Vagina (tissue), 2 donors: ENCODE results near the gene CGNL1. TPM values are rescaled to one million over a fixed set of nuclear protein-coding genes. Genes with fewer than 3 reads are reported as not detected.
A peak's percentile ranks its signal among the peaks of the same experiment; 100 is the strongest.

Source experiments
- DNase-seq, 2 donors: peaks; one replicate each; pipeline ENCODE4 v3.0.0-alpha.2; 2017; ENCODE audit errors: extremely low spot score in 2 of 2
- H3K27ac ChIP-seq: fragments of 200-600 bp; sonication (generic); one replicate; pipeline ENCODE4 v1.5.1; 2019
- H3K27me3 ChIP-seq: fragments of 200-600 bp; sonication (generic); one replicate; pipeline ENCODE4 v1.5.1; 2019
- H3K36me3 ChIP-seq, 2 donors: fragments of 200-600 bp; sonication (generic); one replicate each; pipeline ENCODE4 v1.5.1; 2017 to 2019
- H3K4me1 ChIP-seq: fragments of 200-600 bp; sonication (generic); one replicate; pipeline ENCODE4 v1.5.1; 2019
- H3K4me3 ChIP-seq, 2 donors: fragments of 200-600 bp; sonication (generic); 1 replicate in 1 of 2; 2 replicates in 1 of 2; pipeline ENCODE4 v1.5.1; 2016 to 2019
- H3K9me3 ChIP-seq: fragments of 200-600 bp; sonication (generic); one replicate; pipeline ENCODE4 v1.5.1; 2019
- POLR2A ChIP-seq, 2 donors: fragments of 450-650 bp; IDR thresholded peaks; one replicate each; pipeline ENCODE4 v1.6.1; 2017; ENCODE audit warnings: antibody characterized with exemption in 2 of 2, mild to moderate bottlenecking in 2 of 2, moderate library complexity in 2 of 2
- POLR2AphosphoS5 ChIP-seq, 2 donors: sonication (generic); formaldehyde crosslinking; IDR thresholded peaks; one replicate each; pipeline ENCODE4 v1.9.0; 2017; ENCODE audit warnings: antibody characterized with exemption in 2 of 2, mild to moderate bottlenecking in 2 of 2, low read depth in 1 of 2; ENCODE audit not compliant: insufficient read depth in 1 of 2
- intact Hi-C: fragments of 100-400 bp; cut with DNase I; formaldehyde crosslinking; loops from one replicate; pipeline ENCODE4 v1.15.1; 2023
- total RNA-seq: library from RNA; depleted of rRNA; stranded (reverse); fragments of >200 nt; gene quantifications from one replicate; pipeline ENCODE4 v1.2.3, GENCODE V29; 2016
- TF ChIP-seq, protein P1 (sequence below), 3 experiments: fragments of 450-650 bp in 2 of 3; fragments of 200-600 bp in 1 of 3; sonication (generic) in 1 of 3; IDR thresholded peaks; one replicate each; pipeline ENCODE4 v1.5.1; 2017 to 2019; ENCODE audit warnings: antibody characterized with exemption in 3 of 3, mild to moderate bottlenecking in 2 of 3, moderate library complexity in 2 of 3

CGNL1 gene
- total RNA-seq, 1 donor from 2014 or later, result 38.3 TPM

DNA sequence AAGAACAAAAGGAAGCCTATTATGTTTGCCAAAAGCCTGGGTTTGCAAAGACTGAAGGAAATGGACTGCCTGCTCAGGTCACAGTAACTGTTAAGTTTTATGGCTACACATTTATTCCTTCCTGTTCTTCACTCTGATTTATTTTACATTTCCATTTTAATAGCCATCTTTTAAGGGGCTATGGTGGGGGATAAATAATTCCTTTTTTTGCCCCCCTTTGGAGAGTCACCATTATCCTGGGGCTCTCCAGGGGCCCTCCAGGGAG, 161.9 kb downstream of the CGNL1 start:
- Histone ChIP-seq H3K27me3 (no peaks in the 10 kb centered on the region), H3K9me3 (no peaks in the 10 kb centered on the region), H3K4me3 (no peak overlapping the region), H3K4me1 (peaks cover 49% of the 10 kb centered on the region), H3K36me3 (no peaks in the 10 kb centered on the region), H3K27ac (peak overlapping the region; percentile 20)
- intact Hi-C loops, result no loop called here
- TF ChIP-seq POLR2A (IDR thresholded peaks at IDR 0.05), result no peak
- TF ChIP-seq POLR2AphosphoS5 (IDR thresholded peaks at IDR 0.05; ENCODE audit: insufficient read depth in 1 of 2, low read depth in 1 of 2), result no peak
- TF ChIP-seq, protein P1, sequence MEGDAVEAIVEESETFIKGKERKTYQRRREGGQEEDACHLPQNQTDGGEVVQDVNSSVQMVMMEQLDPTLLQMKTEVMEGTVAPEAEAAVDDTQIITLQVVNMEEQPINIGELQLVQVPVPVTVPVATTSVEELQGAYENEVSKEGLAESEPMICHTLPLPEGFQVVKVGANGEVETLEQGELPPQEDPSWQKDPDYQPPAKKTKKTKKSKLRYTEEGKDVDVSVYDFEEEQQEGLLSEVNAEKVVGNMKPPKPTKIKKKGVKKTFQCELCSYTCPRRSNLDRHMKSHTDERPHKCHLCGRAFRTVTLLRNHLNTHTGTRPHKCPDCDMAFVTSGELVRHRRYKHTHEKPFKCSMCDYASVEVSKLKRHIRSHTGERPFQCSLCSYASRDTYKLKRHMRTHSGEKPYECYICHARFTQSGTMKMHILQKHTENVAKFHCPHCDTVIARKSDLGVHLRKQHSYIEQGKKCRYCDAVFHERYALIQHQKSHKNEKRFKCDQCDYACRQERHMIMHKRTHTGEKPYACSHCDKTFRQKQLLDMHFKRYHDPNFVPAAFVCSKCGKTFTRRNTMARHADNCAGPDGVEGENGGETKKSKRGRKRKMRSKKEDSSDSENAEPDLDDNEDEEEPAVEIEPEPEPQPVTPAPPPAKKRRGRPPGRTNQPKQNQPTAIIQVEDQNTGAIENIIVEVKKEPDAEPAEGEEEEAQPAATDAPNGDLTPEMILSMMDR (IDR thresholded peaks at IDR 0.05), result no peak
- no peak for DNase-seq

DNA sequence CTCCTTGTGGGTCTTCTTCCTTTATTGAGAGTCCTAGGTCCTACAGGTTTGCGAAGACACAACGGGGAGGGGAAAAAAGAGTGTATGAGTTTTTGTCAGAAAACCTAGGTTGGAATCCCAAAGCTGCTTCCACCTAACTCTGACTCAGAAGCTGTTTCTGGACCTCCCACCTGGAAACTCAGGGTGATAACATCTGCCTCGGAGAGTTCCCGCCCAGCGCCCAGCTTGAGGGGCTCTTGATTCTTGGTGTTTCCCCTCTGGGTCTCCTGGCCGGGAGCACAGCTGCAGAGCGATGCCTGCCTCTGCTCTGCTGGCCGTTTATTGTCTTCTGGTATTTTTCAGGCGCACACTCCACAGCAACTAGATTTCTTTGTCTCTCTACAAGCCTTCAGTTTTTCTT, 162.5 kb downstream of the CGNL1 start:
- H3K36me3 ChIP-seq, result no peaks in the 10 kb centered on the region
- H3K9me3 ChIP-seq, result no peaks in the 10 kb centered on the region
- no peak for DNase-seq
- H3K4me1 ChIP-seq, result peaks cover 45% of the 10 kb centered on the region
- no peak overlapping the region for H3K4me3 ChIP-seq
- H3K27me3 ChIP-seq, result no peaks in the 10 kb centered on the region
- TF ChIP-seq POLR2A (IDR thresholded peaks at IDR 0.05), result no peak
- TF ChIP-seq, protein P1 (IDR thresholded peaks at IDR 0.05), result no peak
- TF ChIP-seq POLR2AphosphoS5 (IDR thresholded peaks at IDR 0.05; ENCODE audit: insufficient read depth in 1 of 2, low read depth in 1 of 2), result no peak
- no peak overlapping the region for H3K27ac ChIP-seq
- intact Hi-C loops, result no loop called here

DNA sequence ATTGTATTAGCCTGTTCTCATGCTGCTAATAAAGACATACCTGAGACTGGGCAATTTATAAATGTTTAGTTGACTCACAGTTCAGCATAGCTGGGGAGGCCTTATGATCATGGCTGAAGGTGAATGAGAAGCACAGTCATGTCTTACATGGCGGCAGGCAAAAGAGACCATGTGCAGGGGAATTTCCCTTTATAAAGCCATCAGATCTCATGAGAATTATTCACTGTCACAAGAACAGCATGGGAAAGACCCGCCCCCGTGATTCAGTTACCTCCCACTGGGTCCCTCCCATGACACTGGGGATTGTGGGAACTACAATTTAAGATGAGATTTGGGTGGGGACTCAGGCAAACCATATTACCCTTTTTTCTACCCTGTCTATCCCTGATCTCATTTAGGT, 163.9 kb downstream of the CGNL1 start:
- intact Hi-C loops, result no loop called here

DNA sequence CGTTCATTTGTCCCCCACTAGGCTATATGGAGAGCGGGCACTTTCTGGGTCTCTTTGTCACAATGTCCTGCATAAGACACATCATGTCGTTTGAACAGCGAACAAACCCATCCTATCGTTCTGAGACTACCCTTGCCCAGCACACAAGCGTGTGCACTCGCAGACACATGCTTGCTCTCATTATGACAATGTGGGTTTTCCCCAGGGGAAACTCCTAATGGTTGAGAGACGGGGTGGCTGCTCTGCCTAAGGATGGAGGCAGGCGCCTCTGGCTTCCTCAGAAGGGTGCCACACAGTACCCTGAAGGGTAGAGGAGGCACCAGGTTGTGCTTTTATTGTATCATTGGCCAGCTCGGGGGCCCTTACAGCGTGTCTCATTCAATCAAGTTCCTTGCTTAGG, 164.4 kb downstream of the CGNL1 start:
- Histone ChIP-seq H3K27me3 (no peaks in the 10 kb centered on the region), H3K4me3 (no peak overlapping the region), H3K4me1 (peaks cover 33% of the 10 kb centered on the region), H3K9me3 (no peaks in the 10 kb centered on the region), H3K36me3 (peaks cover 0 to 10% of the 10 kb centered on the region in 2 donors), H3K27ac (no peak overlapping the region)
- no peak for TF ChIP-seq POLR2AphosphoS5 (IDR thresholded peaks at IDR 0.05; ENCODE audit: insufficient read depth in 1 of 2, low read depth in 1 of 2)
- no peak for DNase-seq
- intact Hi-C loops, result no loop called here

More for the DNA sequence above, 163.9 kb downstream of the CGNL1 start:
- H3K4me3 ChIP-seq, result no peak overlapping the region
- no peaks in the 10 kb centered on the region for H3K27me3 ChIP-seq
- no peaks in the 10 kb centered on the region for H3K9me3 ChIP-seq
- no peak for TF ChIP-seq POLR2A (IDR thresholded peaks at IDR 0.05)
- no peak for TF ChIP-seq POLR2AphosphoS5 (IDR thresholded peaks at IDR 0.05; ENCODE audit: insufficient read depth in 1 of 2, low read depth in 1 of 2)
- TF ChIP-seq, protein P1 (IDR thresholded peaks at IDR 0.05), result no peak
- peaks cover 0 to 9% of the 10 kb centered on the region in 2 donors for H3K36me3 ChIP-seq
- no peak for DNase-seq
- peaks cover 33% of the 10 kb centered on the region for H3K4me1 ChIP-seq
- H3K27ac ChIP-seq, result no peak overlapping the region

DNA sequence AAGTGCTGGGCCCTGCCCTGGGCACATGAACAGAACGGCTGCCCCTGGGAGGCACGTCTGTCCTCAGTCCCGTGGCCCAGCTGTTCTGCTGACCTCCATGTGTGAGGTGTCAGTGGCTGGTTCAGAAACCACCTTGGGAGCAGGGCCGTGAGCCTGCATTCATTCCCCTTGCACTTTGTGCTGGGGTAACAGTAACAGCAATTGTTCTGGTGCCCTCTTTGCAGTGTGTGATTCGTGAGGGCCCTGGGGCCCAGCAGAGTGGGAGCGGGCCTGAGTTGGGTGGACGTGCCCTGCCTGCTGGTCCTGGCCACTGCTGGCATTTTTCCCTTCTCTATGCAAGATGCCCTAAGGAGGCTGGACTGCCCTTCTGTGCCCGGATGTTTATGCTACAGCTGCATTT, 165.0 kb downstream of the CGNL1 start:
- TF ChIP-seq POLR2A (IDR thresholded peaks at IDR 0.05) (no peak), POLR2AphosphoS5 (IDR thresholded peaks at IDR 0.05; ENCODE audit: insufficient read depth in 1 of 2, low read depth in 1 of 2) (no peak)
- TF ChIP-seq, protein P1 (IDR thresholded peaks at IDR 0.05), result no peak
- DNase-seq, result no peak
- no peak overlapping the region for H3K4me3 ChIP-seq
- peaks cover 0 to 10% of the 10 kb centered on the region in 2 donors for H3K36me3 ChIP-seq
- H3K9me3 ChIP-seq, result no peaks in the 10 kb centered on the region
- H3K27me3 ChIP-seq, result no peaks in the 10 kb centered on the region
- H3K27ac ChIP-seq, result no peak overlapping the region
- intact Hi-C loops, result no loop called here
- H3K4me1 ChIP-seq, result peaks cover 33% of the 10 kb centered on the region
